ENCODE data around the gene SYT14.
"Not testable (repeated sequence)": the region's sequence is repeated elsewhere in the genome, so short reads cannot be mapped to it uniquely, and the experiment has no call there.

Gene SYT14

DNA sequence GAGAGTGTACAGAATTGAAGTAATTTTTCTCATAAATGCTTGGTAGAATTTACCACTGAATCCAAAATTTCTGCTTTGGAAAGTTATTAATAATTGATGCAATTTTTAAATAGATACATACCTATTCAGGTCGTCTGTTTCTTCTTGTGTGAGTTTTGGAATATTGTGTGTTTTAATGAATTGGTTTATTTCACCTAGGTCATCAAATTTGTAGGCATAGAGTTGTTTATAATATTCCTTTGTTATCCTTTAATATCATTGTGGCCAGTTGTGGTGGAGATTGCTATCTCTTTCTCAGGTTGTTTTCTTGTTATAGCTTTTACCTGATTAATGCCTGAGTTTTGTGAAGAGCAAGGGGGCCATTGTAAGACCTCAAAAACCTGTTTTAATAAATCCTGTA lies 93.5 kb downstream of the SYT14 start:
- no peak for DNase-seq

DNA sequence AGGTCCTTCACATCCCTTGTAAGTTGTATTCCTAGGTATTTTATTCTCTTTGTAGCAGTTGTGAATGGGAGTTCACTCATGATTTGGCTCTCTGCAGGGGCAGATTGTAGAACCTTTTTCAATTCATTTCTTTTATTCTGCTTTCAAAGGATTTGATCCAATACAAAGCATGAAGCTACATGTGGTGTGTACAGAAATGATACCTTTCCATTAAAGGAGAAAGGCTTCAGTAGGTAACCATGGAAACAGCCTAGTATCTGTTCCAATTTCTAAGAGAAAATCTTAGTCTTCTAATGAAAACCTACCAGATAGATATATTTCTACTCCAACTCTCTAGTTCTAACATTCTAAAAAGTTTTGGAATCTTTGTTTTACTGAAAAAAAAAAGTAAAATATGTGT lies 105.0 kb downstream of the SYT14 start:
- no peak for DNase-seq

GRCh38 chr1:210049616-210050015 lies 111.6 kb downstream of the SYT14 start:
- no peak for DNase-seq

GRCh38 chr1:210050491-210050890 lies 112.5 kb downstream of the SYT14 start:
- not testable (repeated sequence) for DNase-seq

GRCh38 chr1:210053126-210053525 lies 115.1 kb downstream of the SYT14 start:
- no peak for DNase-seq

DNA sequence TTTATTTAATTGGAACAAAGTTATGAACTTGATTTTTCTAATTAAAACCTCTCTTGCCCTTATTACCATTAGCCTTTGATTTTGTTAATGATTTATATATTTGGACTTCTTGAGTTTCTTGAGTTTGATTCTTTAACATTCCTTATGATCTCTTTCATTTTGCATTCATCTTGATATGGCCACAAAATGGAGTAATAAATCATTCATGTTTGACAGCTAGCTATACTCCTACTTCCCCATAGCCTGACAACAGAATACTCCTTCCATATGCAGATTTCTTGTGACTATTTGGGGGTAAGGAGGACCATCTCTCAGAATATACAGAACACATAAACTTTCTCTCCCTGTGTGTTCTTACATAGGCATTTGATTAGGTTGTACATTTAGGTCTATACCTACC lies 119.6 kb downstream of the SYT14 start:
- DNase-seq = no peak

- no peak for DNase-seq
Measured at GRCh38 chr1:210061992-210062391, 124.0 kb downstream of the SYT14 start.

GRCh38 chr1:210070531-210070930 lies 132.5 kb downstream of the SYT14 start:
- DNase-seq = no peak

GRCh38 chr1:210072129-210072528 lies 134.1 kb downstream of the SYT14 start:
- DNase-seq = no peak

- DNase-seq = no peak
Measured at GRCh38 chr1:210072896-210073504, 135.0 kb downstream of the SYT14 start.

GRCh38 chr1:210074904-210075303 lies 136.9 kb downstream of the SYT14 start:
- no peak for DNase-seq

GRCh38 chr1:210076620-210077019 lies 138.6 kb downstream of the SYT14 start:
- DNase-seq = no peak

DNA sequence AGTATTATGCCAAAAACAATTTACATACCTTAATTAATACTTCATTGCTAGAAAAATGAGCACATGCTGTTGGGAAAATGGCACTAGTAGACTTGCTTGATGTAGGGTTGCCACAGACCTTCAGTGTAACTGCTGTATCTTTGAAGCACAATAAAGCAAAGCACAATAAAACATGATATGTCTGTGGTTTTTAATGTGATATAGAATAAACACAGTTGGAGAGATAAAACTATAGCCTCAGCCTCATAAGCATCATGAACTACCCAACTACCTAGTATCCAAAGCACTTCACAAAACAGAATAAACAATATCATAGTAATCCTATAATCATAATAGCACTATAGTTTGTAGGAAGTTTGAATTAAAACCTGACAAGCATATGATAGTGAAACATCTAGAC lies 143.5 kb downstream of the SYT14 start:
- no peak for DNase-seq

DNA sequence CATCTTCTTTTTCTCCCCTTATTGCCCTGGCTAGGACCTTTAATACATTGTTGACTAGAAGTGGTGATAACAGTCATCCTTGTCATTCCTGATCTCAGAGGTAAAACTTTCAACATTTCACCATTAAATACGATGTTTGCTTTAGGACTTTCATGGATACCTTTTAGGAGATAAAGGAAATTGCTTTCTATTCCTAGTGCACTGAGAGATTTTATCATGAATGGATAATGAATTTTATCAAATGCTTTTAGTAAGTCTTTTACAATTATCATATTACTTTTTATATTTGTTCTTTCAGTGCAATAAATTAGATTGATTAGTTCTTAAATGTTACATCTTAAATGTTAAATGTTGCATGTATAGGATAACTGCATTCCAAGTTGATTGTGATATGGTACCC lies 147.3 kb downstream of the SYT14 start:
- no peak for DNase-seq

- no peak for DNase-seq
Measured at GRCh38 chr1:210087058-210087457, 149.0 kb downstream of the SYT14 start.

GRCh38 chr1:210089855-210090254 lies 151.8 kb downstream of the SYT14 start:
- DNase-seq = no peak

- DNase-seq = no peak
Measured at GRCh38 chr1:210092366-210092765, 154.3 kb downstream of the SYT14 start.

DNA sequence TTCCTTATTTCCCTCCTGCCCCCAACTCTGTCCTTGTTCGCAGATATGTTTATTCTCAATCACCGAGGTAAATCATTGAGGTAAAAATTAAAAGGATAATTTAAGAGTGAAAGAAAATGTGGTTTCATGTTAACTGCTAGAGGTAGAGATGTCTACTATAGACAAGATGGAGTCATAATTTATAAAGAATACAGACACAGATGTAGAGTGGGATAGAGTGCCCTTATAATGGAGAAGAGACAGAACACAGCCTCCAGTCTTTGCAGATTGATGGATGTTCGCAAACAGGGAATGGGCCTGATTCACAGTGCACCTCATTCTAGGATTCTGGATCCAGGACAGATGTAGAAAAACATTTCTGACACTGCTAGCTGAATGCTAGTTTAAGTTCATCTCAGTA lies 155.4 kb downstream of the SYT14 start:
- DNase-seq = no peak

DNA sequence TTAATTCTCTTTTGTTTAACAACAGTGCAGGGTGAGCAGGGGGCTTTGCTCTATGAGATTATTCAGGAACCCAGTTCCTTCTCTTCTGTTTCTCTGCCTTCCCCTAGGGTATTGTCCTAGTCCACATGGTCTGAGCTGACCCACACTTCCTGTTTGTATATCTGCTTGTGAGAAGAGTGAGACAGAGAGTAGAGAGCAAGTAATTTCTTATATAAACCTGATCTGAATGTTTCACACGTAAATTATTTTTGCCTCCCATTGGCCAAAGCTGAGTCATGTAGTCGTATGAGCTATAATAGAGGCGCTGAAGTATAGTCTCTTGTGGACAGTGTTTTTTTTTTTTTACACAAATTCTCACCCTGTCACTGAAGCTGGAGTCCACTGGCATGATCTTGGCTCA lies 160.3 kb downstream of the SYT14 start:
- no peak for DNase-seq

DNA sequence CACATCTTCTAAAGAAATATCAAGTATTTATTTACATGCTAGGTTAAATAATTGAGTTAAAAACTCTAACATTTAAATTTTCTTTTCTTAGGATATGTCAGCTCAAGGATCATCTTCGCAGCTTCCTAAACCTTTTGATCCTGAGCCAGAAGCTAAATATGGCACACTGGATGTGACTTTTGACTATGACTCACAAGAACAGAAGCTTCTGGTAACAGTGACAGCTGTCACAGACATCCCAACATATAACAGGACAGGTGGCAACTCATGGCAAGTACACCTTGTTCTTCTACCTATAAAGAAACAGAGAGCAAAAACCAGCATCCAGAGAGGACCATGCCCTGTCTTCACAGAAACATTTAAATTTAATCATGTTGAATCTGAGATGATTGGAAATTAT lies 161.9 kb downstream of the SYT14 start:
- no peak for DNase-seq

GRCh38 chr1:210104103-210104502 lies 166.1 kb downstream of the SYT14 start:
- DNase-seq = no peak

DNA sequence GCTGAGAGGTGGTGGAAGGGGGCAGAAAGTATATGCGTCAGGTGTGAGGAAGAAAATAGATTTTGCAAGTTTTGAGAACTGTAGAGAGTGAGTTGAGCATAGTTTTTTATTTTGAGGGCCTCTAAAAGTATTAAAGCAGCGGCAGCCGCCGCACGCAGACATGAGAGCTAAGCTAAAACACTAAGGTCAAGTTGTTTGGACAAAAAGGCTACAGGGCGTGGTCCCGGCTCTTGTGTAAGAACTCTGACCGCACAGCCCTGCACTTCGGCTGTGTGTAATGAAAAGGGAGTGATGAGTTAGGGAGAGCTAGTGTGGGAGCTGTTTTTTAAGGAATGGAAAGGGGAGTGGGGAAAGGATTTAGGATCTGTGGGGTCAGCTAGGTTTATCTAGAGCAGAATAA lies 174.9 kb downstream of the SYT14 start:
- not testable (repeated sequence) for DNase-seq

DNA sequence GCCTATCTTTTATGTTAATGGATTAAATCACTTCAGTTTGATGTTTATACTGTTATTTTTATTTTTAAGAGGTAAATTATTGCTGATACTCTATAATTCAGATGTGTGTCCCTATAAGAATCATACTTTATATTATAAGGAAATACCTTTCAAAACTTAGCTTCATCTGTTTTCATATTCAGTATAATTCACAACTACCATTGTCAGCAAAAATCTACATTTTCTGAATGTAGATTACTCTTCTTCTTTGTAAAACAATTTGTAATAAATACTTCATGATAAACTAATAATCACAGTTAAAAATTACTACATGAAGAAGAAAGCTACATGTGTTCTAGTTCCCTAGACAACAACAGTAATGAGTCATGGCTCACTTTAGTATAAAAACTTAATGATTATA lies 179.2 kb downstream of the SYT14 start:
- DNase-seq = no peak

- no peak for DNase-seq
Measured at GRCh38 chr1:210117681-210118170, 179.7 kb downstream of the SYT14 start.

- no peak for DNase-seq
Measured at GRCh38 chr1:210123383-210123782, 185.4 kb downstream of the SYT14 start.
